Measurements from ENCODE around the gene RPL22L1. TPM values are rescaled to one million over a fixed set of nuclear protein-coding genes. Genes with fewer than 3 reads are reported as not detected.
"Not testable (repeated sequence)": the region's sequence is repeated elsewhere in the genome, so short reads cannot be mapped to it uniquely, and the experiment has no call there.

The RPL22L1 gene
- total and polyA plus RNA-seq, 2 donors from 2014 or later: 34.1 to 45.1 TPM

- no peaks in the 10 kb centered on the region for H3K4me1 ChIP-seq (ENCODE audit: control insufficient read depth in 2 of 3, insufficient read depth in 2 of 3, low read depth in 1 of 3, low read length in 3 of 3)
- FAIRE-seq: no peak
- intact Hi-C loops (cut with DNase I): no loop called here
These were observed 26.8 kb upstream of the RPL22L1 start for GRCh38 chr3:170896781-170897180.

GRCh38 chr3:170896333-170896732 lies 26.3 kb upstream of the RPL22L1 start:
- H3K27ac ChIP-seq (ENCODE audit: low read depth in 2 of 2, low read length in 2 of 2); H3K9me3 ChIP-seq (ENCODE audit: control insufficient read depth in 2 of 3, insufficient read depth in 1 of 3, low read length in 3 of 3); FAIRE-seq; H3K36me3 ChIP-seq (ENCODE audit: control insufficient read depth in 2 of 3, insufficient read depth in 3 of 3, low read length in 3 of 3); intact Hi-C loops (cut with DNase I); DNase-seq; H3K9ac ChIP-seq (ENCODE audit: low read length in 3 of 3); H3K27me3 ChIP-seq (ENCODE audit: control insufficient read depth, insufficient read depth, low read length); H3K4me3 ChIP-seq (ENCODE audit: low read length in 3 of 3); H3K4me1 ChIP-seq (ENCODE audit: control insufficient read depth in 2 of 3, insufficient read depth in 2 of 3, low read depth in 1 of 3, low read length in 3 of 3): not testable (repeated sequence)

More at GRCh38 chr3:170896781-170897180, 26.8 kb upstream of the RPL22L1 start:
- no peak overlapping the region for H3K9ac ChIP-seq (ENCODE audit: low read length in 3 of 3)
- no peaks in the 10 kb centered on the region for H3K27me3 ChIP-seq (ENCODE audit: control insufficient read depth, insufficient read depth, low read length)
- H3K4me3 ChIP-seq (ENCODE audit: low read length in 3 of 3): no peak overlapping the region
- DNase-seq: no peak
- H3K27ac ChIP-seq (ENCODE audit: low read depth in 2 of 2, low read length in 2 of 2): no peak overlapping the region
- H3K36me3 ChIP-seq (ENCODE audit: control insufficient read depth in 2 of 3, insufficient read depth in 3 of 3, low read length in 3 of 3): no peaks in the 10 kb centered on the region
- TF ChIP-seq CTCF (IDR thresholded peaks at IDR 0.05; ENCODE audit: borderline replicate concordance, extremely low read depth, insufficient read depth): no peak
- no peaks in the 10 kb centered on the region for H3K9me3 ChIP-seq (ENCODE audit: control insufficient read depth in 2 of 3, insufficient read depth in 1 of 3, low read length in 3 of 3)

GRCh38 chr3:170893895-170894294 lies 23.9 kb upstream of the RPL22L1 start:
- Histone ChIP-seq H3K9ac (ENCODE audit: low read length in 3 of 3) (no peak overlapping the region), H3K4me1 (ENCODE audit: control insufficient read depth in 2 of 3, insufficient read depth in 2 of 3, low read depth in 1 of 3, low read length in 3 of 3) (no peaks in the 10 kb centered on the region), H3K9me3 (ENCODE audit: control insufficient read depth in 2 of 3, insufficient read depth in 1 of 3, low read length in 3 of 3) (no peaks in the 10 kb centered on the region), H3K36me3 (ENCODE audit: control insufficient read depth in 2 of 3, insufficient read depth in 3 of 3, low read length in 3 of 3) (no peaks in the 10 kb centered on the region), H3K27ac (ENCODE audit: low read depth in 2 of 2, low read length in 2 of 2) (no peak overlapping the region), H3K4me3 (ENCODE audit: low read length in 3 of 3) (no peak overlapping the region), H3K27me3 (ENCODE audit: control insufficient read depth, insufficient read depth, low read length) (no peaks in the 10 kb centered on the region)
- intact Hi-C loops (cut with DNase I): no loop called here
- DNase-seq: no peak
- TF ChIP-seq CTCF (IDR thresholded peaks at IDR 0.05; ENCODE audit: borderline replicate concordance, extremely low read depth, insufficient read depth): no peak
- FAIRE-seq: no peak

GRCh38 chr3:170889630-170890029 lies 19.6 kb upstream of the RPL22L1 start:
- intact Hi-C loops (cut with DNase I): no loop called here
- FAIRE-seq (no peak), DNase-seq (no peak)
- Histone ChIP-seq H3K4me1 (ENCODE audit: control insufficient read depth in 2 of 3, insufficient read depth in 2 of 3, low read depth in 1 of 3, low read length in 3 of 3) (no peaks in the 10 kb centered on the region), H3K4me3 (ENCODE audit: low read length in 3 of 3) (no peak overlapping the region), H3K27ac (ENCODE audit: low read depth in 2 of 2, low read length in 2 of 2) (no peak overlapping the region), H3K9me3 (ENCODE audit: control insufficient read depth in 2 of 3, insufficient read depth in 1 of 3, low read length in 3 of 3) (no peaks in the 10 kb centered on the region), H3K27me3 (ENCODE audit: control insufficient read depth, insufficient read depth, low read length) (no peaks in the 10 kb centered on the region), H3K9ac (ENCODE audit: low read length in 3 of 3) (no peak overlapping the region), H3K36me3 (ENCODE audit: control insufficient read depth in 2 of 3, insufficient read depth in 3 of 3, low read length in 3 of 3) (no peaks in the 10 kb centered on the region)
- TF ChIP-seq CTCF (IDR thresholded peaks at IDR 0.05; ENCODE audit: borderline replicate concordance, extremely low read depth, insufficient read depth): no peak

All from kidney (tissue), 14 donors.